Cardiac muscle cell (in vitro differentiated cells and primary cell): ENCODE results near the gene NR6A1. TPM values are rescaled to one million over a fixed set of nuclear protein-coding genes. Genes with fewer than 3 reads are reported as not detected.

Experiments
- DNase-seq, 2 donors: peaks; one replicate each; pipeline versions ENCODE4 v3.0.0 to v3.0.0-alpha.2; 2010 to 2017; ENCODE audit warnings: low read depth in 1 of 2, low spot score in 1 of 2
- H3K27ac ChIP-seq: fragments of 200-600 bp; sonication (generic); 2 replicates; pipeline ENCODE4 v1.5.1; 2016
- H3K27me3 ChIP-seq: fragments of 200-600 bp; sonication (generic); 2 replicates; pipeline ENCODE4 v1.6.0; 2016; ENCODE audit warnings: control low read depth
- H3K36me3 ChIP-seq: fragments of 200-600 bp; sonication (generic); 2 replicates; pipeline ENCODE4 v1.5.1; 2016; ENCODE audit warnings: control low read depth
- H3K4me1 ChIP-seq: fragments of 200-600 bp; sonication (generic); 2 replicates; pipeline ENCODE4 v1.8.1; 2017; ENCODE audit warnings: low read depth, mild to moderate bottlenecking, mixed run types
- H3K4me3 ChIP-seq: fragments of 200-600 bp; sonication (generic); 2 replicates; pipeline ENCODE4 v1.5.1; 2016; ENCODE audit warnings: mild to moderate bottlenecking
- H3K9me3 ChIP-seq: fragments of 200-600 bp; sonication (generic); 2 replicates; pipeline ENCODE4 v1.5.1; 2017; ENCODE audit warnings: low read depth, mild to moderate bottlenecking, control low read depth
- CTCF ChIP-seq: IDR thresholded peaks from 2 replicates; pipeline ENCODE4 v1.5.1; 2012; ENCODE audit warnings: low read depth, mild to moderate bottlenecking, low read length
- polyA plus RNA-seq: library from polyadenylated mRNA; unstranded; fragments of >200 nt; fragmentation: Nextera tagmentation; extraction: Ambion mirVana; gene quantifications from 2 replicates; pipeline ENCODE4 v1.2.1, GENCODE V29; 2016
- total RNA-seq: library from RNA; depleted of rRNA; stranded (reverse); fragments of >200 nt; gene quantifications from 2 replicates; pipeline ENCODE4 v1.2.3, GENCODE V29; 2016

Gene NR6A1
- total and polyA plus RNA-seq, 2 experiments from 2014 or later, result 3.2 to 19.8 TPM

GRCh38 chr9:124762633-124763032, 8.5 kb downstream of the NR6A1 start:
- Histone ChIP-seq H3K4me1 (peaks cover 67% of the 10 kb centered on the region), H3K27me3 (no peaks in the 10 kb centered on the region), H3K27ac (no peak overlapping the region), H3K36me3 (no peaks in the 10 kb centered on the region), H3K9me3 (no peaks in the 10 kb centered on the region), H3K4me3 (no peak overlapping the region)
- DNase-seq, result no peak
- TF ChIP-seq CTCF, result no peak

GRCh38 chr9:124761710-124762109, 9.4 kb downstream of the NR6A1 start:
- Histone ChIP-seq H3K4me3 (no peak overlapping the region), H3K9me3 (no peaks in the 10 kb centered on the region), H3K36me3 (no peaks in the 10 kb centered on the region), H3K4me1 (peaks cover 67% of the 10 kb centered on the region), H3K27ac (no peak overlapping the region), H3K27me3 (no peaks in the 10 kb centered on the region)
- no peak for TF ChIP-seq CTCF
- no peak for DNase-seq

GRCh38 chr9:124761196-124761595, 9.9 kb downstream of the NR6A1 start:
- H3K27me3 ChIP-seq, result no peaks in the 10 kb centered on the region
- no peaks in the 10 kb centered on the region for H3K36me3 ChIP-seq
- no peak overlapping the region for H3K4me3 ChIP-seq
- no peaks in the 10 kb centered on the region for H3K9me3 ChIP-seq
- peaks cover 67% of the 10 kb centered on the region for H3K4me1 ChIP-seq
- H3K27ac ChIP-seq, result no peak overlapping the region
- no peak for TF ChIP-seq CTCF
- DNase-seq, result no peak

- H3K4me1 ChIP-seq, result peaks cover 67% of the 10 kb centered on the region
- no peak for DNase-seq
- no peaks in the 10 kb centered on the region for H3K9me3 ChIP-seq
- H3K27me3 ChIP-seq, result no peaks in the 10 kb centered on the region
- H3K27ac ChIP-seq, result no peak overlapping the region
- H3K36me3 ChIP-seq, result no peaks in the 10 kb centered on the region
- no peak overlapping the region for H3K4me3 ChIP-seq
- no peak for TF ChIP-seq CTCF
Measured at GRCh38 chr9:124760719-124761118, 10.4 kb downstream of the NR6A1 start.

- H3K27me3 ChIP-seq, result no peaks in the 10 kb centered on the region
- H3K27ac ChIP-seq, result peak overlapping the region; percentile 93
- no peaks in the 10 kb centered on the region for H3K36me3 ChIP-seq
- DNase-seq, result no peak
- no peak for TF ChIP-seq CTCF
- peaks cover 61% of the 10 kb centered on the region for H3K4me1 ChIP-seq
- no peaks in the 10 kb centered on the region for H3K9me3 ChIP-seq
- H3K4me3 ChIP-seq, result no peak overlapping the region
Measured at GRCh38 chr9:124759327-124759726, 11.8 kb downstream of the NR6A1 start.

- no peak for DNase-seq
- Histone ChIP-seq H3K27me3 (no peaks in the 10 kb centered on the region), H3K36me3 (no peaks in the 10 kb centered on the region), H3K4me3 (no peak overlapping the region), H3K27ac (peak overlapping the region; percentile 93), H3K9me3 (no peaks in the 10 kb centered on the region), H3K4me1 (peaks cover 61% of the 10 kb centered on the region)
- no peak for TF ChIP-seq CTCF
Measured at GRCh38 chr9:124758691-124759090, 12.4 kb downstream of the NR6A1 start.
